ENCODE results near the gene RNF40.

- TF ChIP-seq EGR1 (IDR thresholded peaks at IDR 0.05) (no peak), USF1 (IDR thresholded peaks at IDR 0.05) (no peak), REST (IDR thresholded peaks at IDR 0.05; ENCODE audit: low read depth) (no peak), RAD21 (IDR thresholded peaks at IDR 0.05; ENCODE audit: low read depth) (no peak), EP300 (IDR thresholded peaks at IDR 0.05; ENCODE audit: borderline replicate concordance) (no peak), TAF1 (IDR thresholded peaks at IDR 0.05; ENCODE audit: low read depth) (no peak), MAX (IDR thresholded peaks at IDR 0.05) (no peak), YY1 (IDR thresholded peaks at IDR 0.05; ENCODE audit: low read depth) (no peak), ZBTB7A (IDR thresholded peaks at IDR 0.05; ENCODE audit: low read depth) (no peak), CREB1 (IDR thresholded peaks at IDR 0.05; ENCODE audit: low read depth) (no peak), NFIC (IDR thresholded peaks at IDR 0.05) (no peak), TEAD4 (IDR thresholded peaks at IDR 0.05) (no peak), CEBPB (IDR thresholded peaks at IDR 0.05) (no peak)
Measured at GRCh38 chr16:30764816-30765465, 2.8 kb downstream of the RNF40 start.
